Measurements from ENCODE around the gene STARD3. TPM values are rescaled to one million over a fixed set of nuclear protein-coding genes. Genes with fewer than 3 reads are reported as not detected.

The STARD3 gene
- total and polyA plus RNA-seq, 2 of the 13 experiments (the other 11 are each of a cell fraction or from before 2014, with no cell fraction given), result 34.6 to 100 TPM

DNA sequence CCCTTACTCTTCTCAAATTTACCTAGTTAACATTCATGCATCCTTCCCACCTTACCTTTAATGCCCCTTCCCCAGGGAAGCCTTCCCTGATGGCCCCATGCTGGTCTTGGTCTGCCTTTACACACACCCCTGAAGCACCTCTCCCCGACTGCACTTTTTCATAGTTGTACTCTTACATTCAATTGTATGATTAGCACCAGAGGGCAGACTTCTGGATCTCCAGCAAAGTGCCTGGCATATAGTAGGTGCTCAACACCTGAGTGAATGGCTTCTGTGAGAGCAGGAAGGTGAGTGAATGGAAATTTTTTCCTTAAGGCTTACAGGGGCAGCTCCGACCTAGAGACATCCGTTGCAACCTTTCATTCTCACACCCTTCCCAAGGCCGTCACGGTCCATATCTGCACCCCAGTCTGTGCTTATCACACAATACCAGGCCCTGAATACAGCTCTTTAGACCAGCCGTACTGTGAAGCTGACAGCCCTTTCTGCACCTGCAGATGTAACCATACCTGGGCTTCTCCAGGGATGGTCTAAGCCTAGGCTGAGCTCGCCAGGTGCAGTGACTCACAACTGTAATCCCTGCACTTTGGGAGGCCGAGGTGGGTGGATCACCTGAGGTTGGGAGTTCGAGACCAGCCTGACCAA is 46.5 kb downstream of the STARD3 start:
- Histone ChIP-seq H3K27me3 (ENCODE audit: control insufficient read depth in 1 of 2, insufficient read depth in 2 of 2, low read length in 2 of 2) (no peaks in the 10 kb centered on the region; a peak in 1 of 5 replicates), H3K4me2 (ENCODE audit: low read depth, low read length) (no peak overlapping the region), H2AFZ (ENCODE audit: low read length) (no peak overlapping the region), H3K9ac (ENCODE audit: insufficient read depth, low read depth, low read length) (no peak overlapping the region), H3K27ac (ENCODE audit: extremely low read length, insufficient read depth, low read length) (no peak overlapping the region), H3K9me3 (ENCODE audit: low read length) (no peaks in the 10 kb centered on the region), H4K20me1 (ENCODE audit: insufficient read depth, low read length) (no peaks in the 10 kb centered on the region), H3K4me1 (ENCODE audit: insufficient read depth, low read length) (peaks cover 25% of the 10 kb centered on the region), H3K79me2 (ENCODE audit: insufficient read depth, low read length) (no peaks in the 10 kb centered on the region), H3K4me3 (replicated peaks in 1 of 3; ENCODE audit: insufficient read depth in 1 of 3, low read depth in 2 of 3, low read length in 3 of 3) (no peak overlapping the region), H3K36me3 (replicated peaks in 1 of 2; ENCODE audit: control insufficient read depth in 1 of 2, insufficient read depth in 2 of 2, low read length in 2 of 2) (peaks cover 0 to 2% of the 10 kb centered on the region in 2 experiments; a peak in 2 of 5 replicates)
- FAIRE-seq (no peak), ATAC-seq (no peak), DNase-seq (ENCODE audit: low spot score) (no peak)
- no peak for TF ChIP-seq ZNF260 (CRISPR knock-in tag; IDR thresholded peaks at IDR 0.05; ENCODE audit: borderline replicate concordance, low read depth)
- TF ChIP-seq, protein P1, sequence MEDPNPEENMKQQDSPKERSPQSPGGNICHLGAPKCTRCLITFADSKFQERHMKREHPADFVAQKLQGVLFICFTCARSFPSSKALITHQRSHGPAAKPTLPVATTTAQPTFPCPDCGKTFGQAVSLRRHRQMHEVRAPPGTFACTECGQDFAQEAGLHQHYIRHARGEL (CRISPR knock-in tag; IDR thresholded peaks at IDR 0.05), result no peak
- ChIA-PET POLR2A (interaction anchor here (0.8 to 1.8 kb wide), 3 partner anchors 12 to 20 kb away, joined by 5 to 6 read pairs (median 5); no protein-coding TSS in a partner anchor), CTCF (ENCODE audit: low intra/inter-chr PET ratio, low total read pairs) (no interaction called here)
- WGBS (ENCODE audit: low lambda C conversion rate), result 93% methylated on average over 9 of the region's 9 CpGs
- intact Hi-C loops (cut with micrococcal nuclease; ENCODE audit: unreplicated experiment) (no loop called here), in situ Hi-C loops (cut with HindIII; ENCODE audit: extremely low pct_ligation_motif_present, low pct_unique_long_range_greater_than_20kb) (no loop called here)
- BruUV-seq (replicated peaks), result no TSS peak

DNA sequence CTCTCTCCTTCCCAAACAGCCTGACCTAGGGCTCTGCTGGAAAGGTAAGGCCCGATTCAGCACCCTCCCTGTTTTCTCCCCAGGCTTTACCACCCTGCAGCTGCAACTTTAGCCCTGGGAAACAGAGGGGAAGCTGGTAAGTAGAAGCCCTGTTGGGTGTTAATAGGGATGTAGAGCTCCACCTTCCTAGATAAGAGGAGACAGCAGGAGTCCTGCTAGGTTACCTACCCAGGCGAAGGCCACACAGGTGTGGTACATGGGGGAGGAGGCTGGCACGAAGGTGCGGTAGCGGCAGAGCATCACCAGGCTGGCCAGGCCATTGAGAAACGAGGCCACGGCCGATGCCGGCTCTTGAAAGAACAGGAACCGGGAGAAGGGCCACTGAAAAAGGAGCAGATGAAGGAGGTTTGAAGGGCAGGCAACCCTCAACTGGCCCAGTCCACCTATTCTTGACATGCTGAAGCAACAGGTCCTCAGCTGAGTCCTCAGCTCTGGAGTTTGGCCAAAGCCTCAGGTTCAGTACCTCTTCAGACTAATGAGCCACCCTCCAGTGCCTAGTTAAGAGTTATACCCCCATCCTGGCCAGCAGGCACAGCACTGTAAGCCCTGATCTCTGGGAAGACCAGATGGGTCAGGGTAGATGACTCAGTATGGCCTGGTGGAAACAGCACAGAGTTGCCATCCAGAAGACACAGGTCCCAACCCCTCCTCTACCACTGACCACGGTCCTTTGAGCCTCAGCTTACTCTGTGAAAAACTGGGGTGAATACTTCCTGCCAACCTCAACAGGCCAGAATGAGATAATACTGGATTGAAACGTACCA is 47.6 kb downstream of the STARD3 start:
- H3K27ac ChIP-seq (ENCODE audit: extremely low read length, insufficient read depth, low read length), result no peak overlapping the region
- ATAC-seq (no peak), DNase-seq (ENCODE audit: low spot score) (no peak), FAIRE-seq (no peak)
- TF ChIP-seq ZNF335 (CRISPR knock-in tag; IDR thresholded peaks at IDR 0.05) (no peak), KLF11 (CRISPR knock-in tag; IDR thresholded peaks at IDR 0.05) (no peak), ZBTB7A (CRISPR knock-in tag; IDR thresholded peaks at IDR 0.05) (no peak)
- H3K4me1 ChIP-seq (ENCODE audit: insufficient read depth, low read length), result peaks cover 24% of the 10 kb centered on the region
- H3K79me2 ChIP-seq (ENCODE audit: insufficient read depth, low read length), result no peaks in the 10 kb centered on the region
- H3K4me2 ChIP-seq (ENCODE audit: low read depth, low read length), result no peak overlapping the region
- in situ Hi-C loops (cut with HindIII; ENCODE audit: extremely low pct_ligation_motif_present, low pct_unique_long_range_greater_than_20kb), result no loop called here
- CTCF ChIA-PET (ENCODE audit: low intra/inter-chr PET ratio, low total read pairs), result no interaction called here
- BruUV-seq (replicated peaks), result no TSS peak
- intact Hi-C loops (cut with micrococcal nuclease; ENCODE audit: unreplicated experiment), result no loop called here
- no peaks in the 10 kb centered on the region for H4K20me1 ChIP-seq (ENCODE audit: insufficient read depth, low read length)
- H3K9me3 ChIP-seq (ENCODE audit: low read length), result no peaks in the 10 kb centered on the region
- H3K9ac ChIP-seq (ENCODE audit: insufficient read depth, low read depth, low read length), result no peak overlapping the region
- 96% methylated on average over 12 of the region's 12 CpGs for WGBS (ENCODE audit: low lambda C conversion rate)
- H3K4me3 ChIP-seq (replicated peaks in 1 of 3; ENCODE audit: insufficient read depth in 1 of 3, low read depth in 2 of 3, low read length in 3 of 3), result no peak overlapping the region
- H3K36me3 ChIP-seq (replicated peaks in 1 of 2; ENCODE audit: control insufficient read depth in 1 of 2, insufficient read depth in 2 of 2, low read length in 2 of 2), result peaks cover 0 to 2% of the 10 kb centered on the region in 2 experiments; a peak in 2 of 5 replicates
- H2AFZ ChIP-seq (ENCODE audit: low read length), result no peak overlapping the region
- H3K27me3 ChIP-seq (ENCODE audit: control insufficient read depth in 1 of 2, insufficient read depth in 2 of 2, low read length in 2 of 2), result no peaks in the 10 kb centered on the region; a peak in 1 of 5 replicates
- POLR2A ChIA-PET, result interaction anchor here (0.8 to 4.1 kb wide), 3 partner anchors 11 to 68 kb away, joined by 3 to 64 read pairs (median 5); no protein-coding TSS in a partner anchor

All from HepG2 (cell line).